SK-N-SH (cell line): ENCODE data around the gene PJA2. TPM values are rescaled to one million over a fixed set of nuclear protein-coding genes. Genes with fewer than 3 reads are reported as not detected.
"Not testable (repeated sequence)": the region's sequence is repeated elsewhere in the genome, so short reads cannot be mapped to it uniquely, and the experiment has no call there.

Source experiments
- CTCF ChIA-PET: fragments of 300-600, 350-600 bp; formaldehyde crosslinking; extraction: SDS; loops from one replicate; lab custom pipeline; 2021; lab: Yijun Ruan, JAX
- POLR2A ChIA-PET: fragments of 350-600 bp; sonication (Branson Sonifier 250); formaldehyde crosslinking; extraction: SDS; loops from one replicate; lab custom pipeline; 2020; ENCODE audit warnings: antibody characterized with exemption, inconsistent platforms; lab: Yijun Ruan, JAX
- DNase-seq: peaks from one replicate; pipeline ENCODE4 v3.0.0; 2012
- H2AFZ ChIP-seq: fragments of 200-600 bp; sonication (generic); 2 replicates; pipeline ENCODE4 v1.8.1; 2016; ENCODE audit warnings: antibody characterized with exemption, mild to moderate bottlenecking, low read depth
- H3F3A ChIP-seq: fragments of 200-600 bp; sonication (generic); replicated peaks from 2 replicates; pipeline ENCODE3; 2016; ENCODE audit warnings: antibody characterized with exemption, mild to moderate bottlenecking; ENCODE audit not compliant: insufficient read depth
- H3K27ac ChIP-seq, 2 experiments: fragments of 200-500 bp in 1 of 2; fragments of 200-600 bp in 1 of 2; sonication (Bioruptor generic) in 1 of 2; sonication (generic), shearing (Covaris generic) in 1 of 2; 2 replicates each; pipeline versions ENCODE4 v1.5.1 to v1.6.1; 2014 to 2016; ENCODE audit warnings: low read depth in 2 of 2, inconsistent platforms in 1 of 2, low read length in 1 of 2, mild to moderate bottlenecking in 1 of 2, mixed read lengths in 1 of 2
- H3K27me3 ChIP-seq: fragments of 200-600 bp; sonication (generic), shearing (Covaris generic); 2 replicates; pipeline ENCODE4 v1.6.1; 2016; ENCODE audit warnings: mixed run types; ENCODE audit not compliant: insufficient read depth
- H3K36me3 ChIP-seq, 2 experiments: fragments of 200-500 bp in 1 of 2; fragments of 200-600 bp in 1 of 2; sonication (Bioruptor generic) in 1 of 2; sonication (generic) in 1 of 2; replicated peaks in 1 of 2; 2 replicates each; pipeline versions ENCODE3 to v1.5.1; 2014 to 2016; ENCODE audit warnings: low read length in 1 of 2, mild to moderate bottlenecking in 1 of 2; ENCODE audit not compliant: insufficient read depth in 2 of 2, control insufficient read depth in 1 of 2
- H3K4me1 ChIP-seq, 2 experiments: fragments of 200-500 bp in 1 of 2; fragments of 200-600 bp in 1 of 2; sonication (Bioruptor generic) in 1 of 2; sonication (generic), shearing (Covaris generic) in 1 of 2; 2 replicates each; pipeline versions ENCODE4 v1.5.1 to v1.6.1; 2014 to 2016; ENCODE audit warnings: low read depth in 1 of 2, low read length in 1 of 2, mixed run types in 1 of 2; ENCODE audit not compliant: insufficient read depth in 2 of 2, control insufficient read depth in 1 of 2
- H3K4me2 ChIP-seq: fragments of 200-600 bp; sonication (generic), shearing (Covaris generic); 2 replicates; pipeline ENCODE4 v1.6.1; 2017; ENCODE audit warnings: mixed run types
- H3K4me3 ChIP-seq, 2 experiments: fragments of 200-500 bp in 1 of 2; fragments of 200-600 bp in 1 of 2; sonication (Bioruptor generic) in 1 of 2; sonication (generic), shearing (Covaris generic) in 1 of 2; 2 replicates each; pipeline versions ENCODE4 v1.5.1 to v1.8.1; 2014 to 2016; ENCODE audit warnings: low read depth in 2 of 2, inconsistent platforms in 1 of 2, low read length in 1 of 2, mild to moderate bottlenecking in 1 of 2, mixed read lengths in 1 of 2, moderate library complexity in 1 of 2
- H3K79me2 ChIP-seq: fragments of 200-600 bp; sonication (generic); 2 replicates; pipeline ENCODE4 v1.8.1; 2017; ENCODE audit warnings: mild to moderate bottlenecking; ENCODE audit not compliant: insufficient read depth
- H3K9ac ChIP-seq: fragments of 200-600 bp; sonication (generic); 2 replicates; pipeline ENCODE4 v1.6.1; 2017; ENCODE audit warnings: mixed run types
- H3K9me2 ChIP-seq: fragments of 200-600 bp; sonication (generic); 2 replicates; pipeline ENCODE4 v1.6.1; 2017; ENCODE audit warnings: mixed run types
- H3K9me3 ChIP-seq: fragments of 200-600 bp; sonication (generic); 2 replicates; pipeline ENCODE4 v1.6.1; 2017; ENCODE audit warnings: mixed run types, mild to moderate bottlenecking, moderate library complexity
- H4K20me1 ChIP-seq: fragments of 200-600 bp; sonication (generic); 2 replicates; pipeline ENCODE4 v1.6.1; 2017; ENCODE audit warnings: mild to moderate bottlenecking, mixed run types; ENCODE audit not compliant: insufficient read depth
- ELF1 ChIP-seq: IDR thresholded peaks from 2 replicates; pipeline ENCODE4 v1.4.0; 2012
- EZH2phosphoT487 ChIP-seq: fragments of 200-600 bp; sonication (generic); IDR thresholded peaks from 2 replicates; pipeline ENCODE4 v1.6.1; 2017; ENCODE audit warnings: low read depth, mixed run types, mild to moderate bottlenecking, antibody characterized with exemption, moderate library complexity, borderline replicate concordance
- FOSL2 ChIP-seq: IDR thresholded peaks from 2 replicates; pipeline ENCODE4 v1.4.0; 2012; ENCODE audit warnings: low read depth, mild to moderate bottlenecking, moderate library complexity, borderline replicate concordance
- GABPA ChIP-seq: IDR thresholded peaks from 2 replicates; pipeline ENCODE4 v1.4.0; 2012; ENCODE audit warnings: low read depth, mild to moderate bottlenecking
- GATA2 ChIP-seq: sonication (generic); formaldehyde crosslinking; IDR thresholded peaks from 2 replicates; pipeline ENCODE4 v1.5.0; 2020; ENCODE audit warnings: mild to moderate bottlenecking, missing genetic modification reagents
- MEF2A ChIP-seq: IDR thresholded peaks from 2 replicates; pipeline ENCODE4 v1.4.0; 2012; ENCODE audit warnings: low read depth, borderline replicate concordance
- MXI1 ChIP-seq: IDR thresholded peaks from 2 replicates; pipeline ENCODE4 v1.6.1; 2012; ENCODE audit warnings: mild to moderate bottlenecking, low read depth, low read length, improper control_type of control experiment
- TAF1 ChIP-seq: IDR thresholded peaks from 2 replicates; pipeline ENCODE4 v1.6.1; 2012; ENCODE audit warnings: low read depth, mild to moderate bottlenecking, low read length, moderate library complexity, borderline replicate concordance
- WGBS: methylation state at CpG from one replicate; pipeline ENCODE4 v1.1.6; 2017; ENCODE audit warnings: low lambda C conversion rate; 5-methylcytosine and 5-hydroxymethylcytosine counted together
- polyA plus RNA-seq, 3 experiments: library from polyadenylated mRNA; depleted of rRNA; stranded (reverse); fragments of >200 nt; gene quantifications; 2 replicates each; pipeline ENCODE4 v1.2.3, GENCODE V29; 2012
- TF ChIP-seq, protein P1 (sequence below): fragments of 150-350 bp; IDR thresholded peaks from 2 replicates; pipeline ENCODE4 v1.6.1; 2016; ENCODE audit warnings: mild to moderate bottlenecking, low read depth, low read length

Gene PJA2
- polyA plus RNA-seq, 1 of the 3 experiments (the other 2 are of a cell fraction), result 30.7 TPM

DNA sequence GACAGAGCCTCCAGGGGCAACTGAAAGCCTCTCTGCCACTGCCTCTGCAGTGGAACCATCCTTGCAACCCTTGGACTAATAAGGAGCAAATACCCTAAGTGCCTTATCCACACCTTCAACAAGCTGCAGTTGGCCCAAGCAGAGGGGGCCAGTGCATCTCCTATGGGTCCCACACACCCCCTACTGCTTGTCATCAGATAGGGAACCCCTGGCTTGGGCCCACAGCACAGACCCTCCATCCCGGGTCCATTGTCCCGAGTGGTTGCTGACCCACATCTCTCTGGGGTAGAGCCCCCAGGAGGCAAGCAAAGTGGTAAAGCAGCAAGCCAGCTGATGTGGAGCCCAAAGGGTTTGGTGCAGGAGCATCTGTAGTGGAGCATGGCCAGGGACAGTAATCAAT is 119.5 kb downstream of the PJA2 start:
- H3K9me2 ChIP-seq, result no peaks in the 10 kb centered on the region
- TF ChIP-seq GABPA (no peak), EZH2phosphoT487 (no peak), ELF1 (no peak), MXI1 (no peak), FOSL2 (no peak), TAF1 (no peak), GATA2 (CRISPR knock-in tag) (no peak), MEF2A (no peak)
- TF ChIP-seq, protein P1, sequence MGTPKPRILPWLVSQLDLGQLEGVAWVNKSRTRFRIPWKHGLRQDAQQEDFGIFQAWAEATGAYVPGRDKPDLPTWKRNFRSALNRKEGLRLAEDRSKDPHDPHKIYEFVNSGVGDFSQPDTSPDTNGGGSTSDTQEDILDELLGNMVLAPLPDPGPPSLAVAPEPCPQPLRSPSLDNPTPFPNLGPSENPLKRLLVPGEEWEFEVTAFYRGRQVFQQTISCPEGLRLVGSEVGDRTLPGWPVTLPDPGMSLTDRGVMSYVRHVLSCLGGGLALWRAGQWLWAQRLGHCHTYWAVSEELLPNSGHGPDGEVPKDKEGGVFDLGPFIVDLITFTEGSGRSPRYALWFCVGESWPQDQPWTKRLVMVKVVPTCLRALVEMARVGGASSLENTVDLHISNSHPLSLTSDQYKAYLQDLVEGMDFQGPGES, result no peak
- TF ChIP-seq, all 33 proteins: peak for 0
- no CpG with 5 or more reads among the region's 2 CpGs for WGBS
- H3K9ac ChIP-seq, result no peak overlapping the region
- no peak overlapping the region for H3K4me2 ChIP-seq
- H3K4me3 ChIP-seq, result no peak overlapping the region
- no peaks in the 10 kb centered on the region for H3F3A ChIP-seq
- no peaks in the 10 kb centered on the region for H3K9me3 ChIP-seq
- CTCF ChIA-PET, result no interaction called here
- H3K4me1 ChIP-seq, result no peaks in the 10 kb centered on the region
- H3K27ac ChIP-seq, result no peak overlapping the region
- H3K27me3 ChIP-seq, result no peaks in the 10 kb centered on the region
- H3K36me3 ChIP-seq, result no peaks in the 10 kb centered on the region
- no peak overlapping the region for H2AFZ ChIP-seq
- H3K79me2 ChIP-seq, result no peaks in the 10 kb centered on the region
- POLR2A ChIA-PET, result no interaction called here
- no peak for DNase-seq
- no peaks in the 10 kb centered on the region for H4K20me1 ChIP-seq

DNA sequence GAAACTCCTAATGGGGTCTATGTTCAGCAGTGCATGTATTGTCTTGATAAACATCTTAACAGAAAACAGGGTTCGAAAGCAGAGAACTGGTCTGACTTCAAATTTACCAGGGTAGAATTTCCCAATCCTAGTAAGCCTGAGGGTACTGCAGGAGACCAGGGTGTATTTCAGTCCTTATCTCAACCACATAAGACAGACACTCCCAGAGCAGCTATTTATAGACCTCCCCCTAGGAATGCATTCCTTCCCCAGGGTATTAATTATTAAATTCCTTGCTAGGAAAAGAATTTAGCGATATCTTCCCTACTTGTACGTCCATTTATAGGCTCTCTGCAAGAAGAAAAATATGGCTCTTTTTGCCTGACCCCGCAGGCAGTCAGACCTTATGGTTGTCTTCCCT is 123.1 kb downstream of the PJA2 start:
- H3K9me3 ChIP-seq, H3K4me1 ChIP-seq, H3K4me3 ChIP-seq, POLR2A ChIA-PET, H3F3A ChIP-seq, H3K4me2 ChIP-seq, H3K9me2 ChIP-seq, DNase-seq, H3K27ac ChIP-seq, H3K36me3 ChIP-seq, H4K20me1 ChIP-seq, H2AFZ ChIP-seq, CTCF ChIA-PET, H3K27me3 ChIP-seq, H3K79me2 ChIP-seq, H3K9ac ChIP-seq: not testable (repeated sequence)
- 74% methylated on average over 4 of the region's 4 CpGs for WGBS
